Measurements from ENCODE around the gene TRMT6. TPM values are rescaled to one million over a fixed set of nuclear protein-coding genes. Genes with fewer than 3 reads are reported as not detected.

TRMT6 gene
- polyA plus RNA-seq, 1 donor (not counting 4 experiments of a cell fraction or from before 2014, with no cell fraction given): 26.3 TPM

DNA sequence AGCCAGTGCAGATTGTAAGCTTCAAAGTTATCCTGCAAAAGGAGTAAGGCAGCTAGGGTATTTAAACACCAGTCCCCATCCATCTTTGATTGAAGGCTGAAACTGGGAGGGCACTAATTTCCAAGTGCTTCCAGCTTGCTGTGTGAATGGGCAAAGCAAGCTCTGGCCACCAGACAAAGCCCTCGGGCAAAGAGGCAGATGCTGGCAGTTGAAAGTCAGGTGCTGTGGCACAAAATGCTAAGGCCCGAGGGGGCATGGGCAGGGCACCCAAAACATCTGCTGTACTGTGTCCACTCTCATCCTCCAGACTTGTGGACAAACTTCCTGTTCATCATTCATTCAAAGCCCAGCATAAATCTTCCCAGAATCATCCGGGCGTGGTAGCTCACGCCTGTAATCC is 62.9 kb downstream of the TRMT6 start:
- no peak for TF ChIP-seq CTCF (optimal IDR thresholded peaks at IDR 0.05 in 1 of 3, IDR thresholded peaks at IDR 0.05 in 1 of 3, conservative IDR thresholded peaks at IDR 0.05 in 1 of 3; ENCODE audit: extremely low read depth in 1 of 3, insufficient read depth in 2 of 3, low read length in 3 of 3)
- TF ChIP-seq EZH2 (IDR thresholded peaks at IDR 0.05; ENCODE audit: low read length): no peak
- H3K9ac ChIP-seq (ENCODE audit: control insufficient read depth, extremely low read depth, insufficient read depth, low read length): no peak overlapping the region
- no peaks in the 10 kb centered on the region for H4K20me1 ChIP-seq (ENCODE audit: control insufficient read depth, extremely low read depth, insufficient read depth, low read length)
- DNase-seq (ENCODE audit: low read depth, low spot score) (no peak), FAIRE-seq (no peak)
- H3K9me1 ChIP-seq (ENCODE audit: control insufficient read depth, extremely low read depth, insufficient read depth, low read length): no peaks in the 10 kb centered on the region
- no peak overlapping the region for H3K4me3 ChIP-seq (ENCODE audit: control insufficient read depth in 2 of 3, extremely low read depth in 1 of 3, insufficient read depth in 2 of 3, low read depth in 1 of 3, low read length in 3 of 3)
- no peak overlapping the region for H2AFZ ChIP-seq (ENCODE audit: control insufficient read depth, low read length)
- no peaks in the 10 kb centered on the region for H3K4me1 ChIP-seq (ENCODE audit: control insufficient read depth, extremely low read depth, insufficient read depth, low read length)
- H3K27ac ChIP-seq (ENCODE audit: control insufficient read depth, insufficient read depth, low read length): no peak overlapping the region
- dilution Hi-C loops (cut with MboI; ENCODE audit: extremely low pct_ligation_motif_present, low sequenced_read_pairs): no loop called here
- H3K9me3 ChIP-seq (ENCODE audit: control insufficient read depth, low read depth, low read length): no peaks in the 10 kb centered on the region
- H3K36me3 ChIP-seq (ENCODE audit: control insufficient read depth in 2 of 2, extremely low read depth in 1 of 2, insufficient read depth in 2 of 2, low read length in 2 of 2): no peaks in the 10 kb centered on the region
- H3K4me2 ChIP-seq (ENCODE audit: control insufficient read depth, extremely low read depth, insufficient read depth, low read depth, low read length): no peak overlapping the region
- H3K27me3 ChIP-seq (ENCODE audit: control insufficient read depth, extremely low read depth, insufficient read depth, low read length): no peaks in the 10 kb centered on the region
- no peaks in the 10 kb centered on the region for H3K79me2 ChIP-seq (ENCODE audit: control insufficient read depth, insufficient read depth, low read length)

Small RNA genes within 50 kb of the gene (small RNA-seq; reads per million reads assigned to genes)
- 0 reads per million in 3 experiments for gene RF00019 (ENCODE audit: insufficient read length in 3 of 3, low read depth in 3 of 3, low replicate concordance in 1 of 3)
- 0 to 0.75 (median 0.40) reads per million in 3 experiments for gene RNU1-55P (ENCODE audit: insufficient read length in 3 of 3, low read depth in 3 of 3, low replicate concordance in 1 of 3)

Other genes starting within 250 kb of the TRMT6 start
- gene SHLD1, start 200.1 kb downstream of the TRMT6 start, polyA plus RNA-seq: 2.4 to 3.2 TPM (median 2.4 TPM) in 3 replicates
- gene CHGB, start 39.0 kb downstream of the TRMT6 start, polyA plus RNA-seq: 0.08 to 0.20 TPM (median 0.16 TPM) in 3 replicates
- gene MCM8, start 119 bp upstream of the TRMT6 start, polyA plus RNA-seq: 2.9 to 7.0 TPM (median 4.0 TPM) in 3 replicates
- 40.4 to 104 TPM (median 85.6 TPM) in 3 replicates for gene CRLS1, start 55.6 kb upstream of the TRMT6 start, polyA plus RNA-seq
- 0.04 to 0.54 TPM (median 0.14 TPM) in 3 replicates for gene LRRN4, start 103.5 kb upstream of the TRMT6 start, polyA plus RNA-seq
- 68.4 to 312 TPM (median 134 TPM) in 3 replicates for gene FERMT1, start 172.5 kb upstream of the TRMT6 start, polyA plus RNA-seq

All from keratinocyte (primary cell).